Erythroblast (primary cell): ENCODE results near the gene SMIM20.
"Not testable (repeated sequence)": the region's sequence is repeated elsewhere in the genome, so short reads cannot be mapped to it uniquely, and the experiment has no call there.

Experiments
- GATA1 ChIP-seq: IDR thresholded peaks from 2 replicates; pipeline ENCODE4 v1.6.1; 2011; ENCODE audit warnings: low read depth, mild to moderate bottlenecking, control low read depth, low read length, moderate library complexity
- POLR2A ChIP-seq: IDR thresholded peaks from 2 replicates; pipeline ENCODE4 v1.6.1; 2011; ENCODE audit warnings: mild to moderate bottlenecking, low read length

GRCh38 chr4:25866401-25866800 is 47.6 kb upstream of the SMIM20 start:
- TF ChIP-seq POLR2A, GATA1: not testable (repeated sequence)
